ENCODE measurements around the gene SRXN1. TPM values are rescaled to one million over a fixed set of nuclear protein-coding genes. Genes with fewer than 3 reads are reported as not detected.

Gene SRXN1
- total RNA-seq, 3 donors from 2014 or later: 16.2 to 30.2 (median 21.1) TPM

- Histone ChIP-seq H3K9me3 (no peaks in the 10 kb centered on the region), H3K4me3 (no peak overlapping the region), H3K36me3 (no peaks in the 10 kb centered on the region), H3K4me1 (no peaks in the 10 kb centered on the region), H3K27me3 (peaks cover 0 to 4% of the 10 kb centered on the region in 2 donors), H3K27ac (no peak overlapping the region)
- TF ChIP-seq POLR2AphosphoS5 (IDR thresholded peaks at IDR 0.05) (no peak), POLR2A (IDR thresholded peaks at IDR 0.05) (no peak), CTCF (IDR thresholded peaks at IDR 0.05) (no peak)
- intact Hi-C loops (cut with DNase I; ENCODE audit: low total_unique reads): no loop called here
- no peak for DNase-seq (ENCODE audit: low spot score in 2 of 2)
Observed at GRCh38 chr20:597560-597959, 55.4 kb downstream of the SRXN1 start.

Other genes with a start within 250 kb of the SRXN1 start
- 10 to 100 TPM; 61.3 to 69.5 (median 66.2) TPM for gene RBCK1, start 244.9 kb downstream of the SRXN1 start, total RNA-seq
- 10 to 100 TPM; 37.7 to 56.6 (median 42.3) TPM for gene TBC1D20, start 190.7 kb downstream of the SRXN1 start, total RNA-seq
- 10 to 100 TPM; 55.0 to 90.9 (median 77.7) TPM for gene CSNK2A1, start 109.4 kb downstream of the SRXN1 start, total RNA-seq
- gene TCF15, start 42.9 kb downstream of the SRXN1 start, total RNA-seq: 1 to 10 TPM in 2 of 3 donors, under 1 TPM in 1; 0.44 to 2.6 (median 1.1) TPM
- not detected for gene SCRT2, start 22.6 kb upstream of the SRXN1 start, total RNA-seq
- gene SLC52A3, start 115.3 kb upstream of the SRXN1 start, total RNA-seq: 1 to 10 TPM in 2 of 3 donors, under 1 TPM in 1; 0.16 to 7.2 (median 4.1) TPM
- 10 to 100 TPM in 1 of 3 donors, 1 to 10 TPM in 2; 4.0 to 18.9 (median 8.2) TPM for gene FAM110A, start 180.5 kb upstream of the SRXN1 start, total RNA-seq